HG03280 (cell line): ENCODE measurements around the gene DNTT.
A peak's percentile ranks its signal among the peaks of the same experiment; 100 is the strongest.
"Not testable (repeated sequence)": the region's sequence is repeated elsewhere in the genome, so short reads cannot be mapped to it uniquely, and the experiment has no call there.

Experiments used
- ATAC-seq: cut with Tn5 transposase; IDR thresholded peaks from one replicate; pipeline ENCODE4 v1.9.1; 2021; ENCODE audit warnings: mild to moderate bottlenecking, moderate library complexity; ENCODE audit not compliant: unreplicated experiment

Gene DNTT

GRCh38 chr10:96305019-96305418 is 785 bp downstream of the DNTT start:
- ATAC-seq, result no peak

GRCh38 chr10:96306516-96306915 is 2.3 kb downstream of the DNTT start:
- ATAC-seq, result no peak

- ATAC-seq, result not testable (repeated sequence)
These were observed 4.6 kb downstream of the DNTT start for GRCh38 chr10:96308854-96309253.

- no peak for ATAC-seq
These were observed 5.5 kb downstream of the DNTT start for GRCh38 chr10:96309628-96310320.

- ATAC-seq, result no peak
These were observed 6.1 kb downstream of the DNTT start for GRCh38 chr10:96310321-96310669.

- ATAC-seq, result no peak
These were observed 7.0 kb downstream of the DNTT start for GRCh38 chr10:96311180-96311715.

- no peak for ATAC-seq
These were observed 9.1 kb downstream of the DNTT start for GRCh38 chr10:96313344-96313743.

- ATAC-seq, result no peak
These were observed 13.0 kb downstream of the DNTT start for GRCh38 chr10:96317067-96317833.

GRCh38 chr10:96319754-96320474 is 15.7 kb downstream of the DNTT start:
- no peak for ATAC-seq

- no peak for ATAC-seq
These were observed 17.6 kb downstream of the DNTT start for GRCh38 chr10:96321822-96322221.

- no peak for ATAC-seq
These were observed 18.0 kb downstream of the DNTT start for GRCh38 chr10:96322275-96322674.

GRCh38 chr10:96324447-96324846 is 20.2 kb downstream of the DNTT start:
- no peak for ATAC-seq

GRCh38 chr10:96325719-96326373 is 21.6 kb downstream of the DNTT start:
- peak; percentile 92 for ATAC-seq

GRCh38 chr10:96327462-96327861 is 23.2 kb downstream of the DNTT start:
- no peak for ATAC-seq

- ATAC-seq, result no peak
These were observed 28.9 kb downstream of the DNTT start for GRCh38 chr10:96333101-96333500.

- ATAC-seq, result no peak
These were observed 30.6 kb downstream of the DNTT start for GRCh38 chr10:96334616-96335526.

- no peak for ATAC-seq
These were observed 32.9 kb downstream of the DNTT start for GRCh38 chr10:96337106-96337505.

GRCh38 chr10:96338279-96338925 is 34.2 kb downstream of the DNTT start:
- no peak for ATAC-seq

GRCh38 chr10:96339383-96339782 is 35.1 kb downstream of the DNTT start:
- ATAC-seq, result no peak
